Right ventricle myocardium superior (tissue), 1 donor: ENCODE results near the gene TP53TG3E. TPM values are rescaled to one million over a fixed set of nuclear protein-coding genes. Genes with fewer than 3 reads are reported as not detected.
"Not testable (repeated sequence)": the region's sequence is repeated elsewhere in the genome, so short reads cannot be mapped to it uniquely, and the experiment has no call there.

Experiments used
- ATAC-seq: fragments of 200-7000 bp; cut with Tn5 transposase; one replicate; pipeline ENCODE4 v1.9.1; 2020; ENCODE audit warnings: mild to moderate bottlenecking; ENCODE audit not compliant: poor library complexity
- DNase-seq: peaks from one replicate; pipeline ENCODE4 v3.0.0-alpha.2; 2020
- intact Hi-C: fragments of 100-400 bp; cut with DNase I; formaldehyde crosslinking; loops from one replicate; pipeline ENCODE4 v1.11.2; 2022
- long read RNA-seq: library from polyadenylated mRNA; unstranded; transcript quantifications from one replicate; pipeline ENCODE4 v2.0.0, GENCODE V29; 2021
- total RNA-seq: library from RNA; stranded (reverse); fragmentation: NEBNext Ultra II Directional; extraction: Animal tissue kit (Norgen Biotek cat#: 25700); gene quantifications from one replicate; pipeline ENCODE4 v1.2.1, GENCODE V29; 2021
- donor health status: DM: no; HTN: yes; CAD: no; lungs with severe emphysema.

The TP53TG3E gene, protein sequence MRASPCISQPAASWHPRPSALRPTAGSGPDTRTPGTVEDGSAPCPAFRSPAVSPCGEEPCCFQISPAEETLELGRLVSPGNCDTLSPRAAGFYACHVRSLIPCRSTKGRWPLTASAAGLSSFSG
- total RNA-seq, result not detected
- long read RNA-seq, result 0 reads

DNA sequence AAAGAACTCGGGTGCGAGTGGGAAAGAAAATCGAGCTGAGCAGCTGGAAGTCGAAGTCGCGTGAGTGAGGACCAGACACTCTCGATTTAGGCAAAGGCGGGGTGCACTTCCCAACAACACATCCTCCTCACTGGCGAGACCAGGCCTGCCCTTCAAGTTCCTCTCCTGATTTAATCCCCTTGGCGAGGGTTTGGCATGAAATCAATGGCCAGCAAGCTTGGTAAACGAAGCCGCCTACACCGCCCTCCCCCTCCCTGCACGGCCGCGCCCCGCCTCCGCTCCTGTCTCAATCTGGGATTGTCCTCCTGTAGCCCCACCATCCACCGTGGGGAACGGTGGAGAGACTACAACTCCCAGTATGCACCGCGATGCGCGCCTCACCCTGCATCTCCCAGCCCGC is at the start of gene TP53TG3E:
Gene TP53TG3E (plus strand): TSS at position 301 of the 400 bp plus-strand sequence. CDS start 68 bp downstream, at position 369.
- ATAC-seq, intact Hi-C loops, DNase-seq: not testable (repeated sequence)

DNA sequence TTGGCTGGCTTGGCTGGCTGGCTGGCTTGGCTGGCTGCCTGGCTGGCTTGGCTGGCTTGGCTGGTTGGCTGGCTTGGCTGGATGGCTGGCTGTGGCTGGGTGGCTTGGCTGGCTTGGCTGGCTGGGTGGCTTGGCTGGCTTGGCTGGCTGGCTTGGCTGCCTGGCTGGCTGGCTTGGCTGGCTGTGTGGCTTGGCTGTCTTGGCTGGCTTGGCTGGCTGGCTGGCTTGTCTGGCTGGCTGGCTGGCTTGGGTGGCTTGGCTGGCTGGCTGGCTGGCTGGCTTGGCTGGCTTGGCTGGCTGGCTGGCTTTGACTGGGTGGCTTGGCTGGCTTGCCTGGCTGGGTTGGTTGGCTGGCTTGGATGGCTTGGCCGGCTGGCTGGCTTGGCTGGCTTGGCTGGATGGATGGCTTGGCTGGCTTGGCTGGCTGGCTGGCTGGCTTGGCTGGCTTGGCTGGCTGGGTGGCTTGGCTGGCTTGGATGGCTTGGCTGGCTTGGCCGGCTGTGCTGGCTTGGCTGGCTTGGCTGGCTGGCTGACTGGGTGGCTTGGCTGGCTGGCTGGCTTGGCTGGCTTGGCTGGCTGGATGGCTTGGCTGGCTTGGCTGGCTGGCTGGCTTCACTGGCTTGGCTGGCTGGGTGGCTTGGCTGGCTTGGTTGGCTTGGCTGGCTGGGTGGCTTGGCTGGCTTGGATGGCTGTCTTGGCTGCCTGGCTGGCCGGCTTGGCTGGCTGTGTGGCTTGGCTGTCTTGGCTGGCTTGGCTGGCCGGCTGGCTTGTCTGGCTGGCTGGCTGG is 32.3 kb downstream of the TP53TG3E start:
- DNase-seq, intact Hi-C loops: not testable (repeated sequence)

DNA sequence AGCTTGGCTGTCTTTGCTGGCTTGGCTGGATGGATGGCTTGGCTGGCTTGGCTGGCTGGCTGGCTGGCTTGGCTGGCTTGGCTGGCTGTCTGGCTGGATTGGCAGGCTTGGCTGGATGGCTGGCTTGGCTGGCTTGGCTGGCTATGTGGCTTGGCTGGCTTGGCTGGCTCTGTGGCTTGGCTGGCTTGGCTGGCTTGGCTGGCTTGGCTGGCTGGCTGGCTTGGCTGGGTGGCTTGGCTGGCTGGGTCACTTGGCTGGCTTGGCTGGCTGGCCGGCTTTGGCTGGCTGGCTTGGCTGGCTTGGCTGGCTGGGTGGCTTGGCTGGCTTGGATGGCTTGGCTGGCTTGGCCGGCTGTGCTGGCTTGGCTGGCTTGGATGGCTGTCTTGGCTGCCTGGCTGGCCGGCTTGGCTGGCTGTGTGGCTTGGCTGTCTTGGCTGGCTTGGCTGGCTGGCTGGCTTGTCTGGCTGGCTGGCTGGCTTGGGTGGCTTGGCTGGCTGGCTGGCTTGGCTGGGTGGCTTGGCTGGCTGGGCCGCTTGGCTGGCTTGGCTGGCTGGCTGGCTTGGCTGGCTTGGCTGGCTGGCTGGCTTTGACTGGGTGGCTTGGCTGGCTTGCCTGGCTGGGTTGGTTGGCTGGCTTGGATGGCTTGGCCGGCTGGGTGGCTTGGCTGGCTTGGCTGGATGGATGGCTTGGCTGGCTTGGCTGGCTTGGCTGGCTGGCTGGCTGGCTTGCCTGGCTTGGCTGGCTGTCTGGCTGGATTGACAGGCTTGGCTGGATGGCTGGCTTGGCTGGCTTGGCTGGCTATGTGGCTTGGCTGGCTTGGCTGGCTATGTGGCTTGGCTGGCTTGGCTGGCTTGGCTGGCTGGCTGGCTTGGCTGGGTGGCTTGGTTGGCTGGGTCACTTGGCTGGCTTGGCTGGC is 33.8 kb downstream of the TP53TG3E start:
- ATAC-seq, intact Hi-C loops, DNase-seq: not testable (repeated sequence)

More for the DNA sequence above, 32.3 kb downstream of the TP53TG3E start:
- not testable (repeated sequence) for ATAC-seq

DNA sequence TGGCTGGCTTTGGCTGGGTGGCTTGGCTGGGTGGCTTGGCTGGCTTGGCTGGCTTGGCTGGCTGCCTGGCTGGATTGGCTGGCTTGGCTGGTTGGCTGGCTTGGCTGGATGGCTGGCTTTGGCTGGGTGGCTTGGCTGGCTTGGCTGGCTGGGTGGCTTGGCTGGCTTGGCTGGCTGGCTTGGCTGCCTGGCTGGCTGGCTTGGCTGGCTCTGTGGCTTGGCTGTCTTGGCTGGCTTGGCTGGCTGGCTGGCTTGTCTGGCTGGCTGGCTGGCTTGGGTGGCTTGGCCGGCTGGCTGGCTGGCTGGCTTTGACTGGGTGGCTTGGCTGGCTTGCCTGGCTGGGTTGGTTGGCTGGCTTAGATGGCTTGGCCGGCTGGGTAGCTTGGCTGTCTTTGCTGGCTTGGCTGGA is 34.4 kb downstream of the TP53TG3E start:
- intact Hi-C loops, DNase-seq, ATAC-seq: not testable (repeated sequence)

DNA sequence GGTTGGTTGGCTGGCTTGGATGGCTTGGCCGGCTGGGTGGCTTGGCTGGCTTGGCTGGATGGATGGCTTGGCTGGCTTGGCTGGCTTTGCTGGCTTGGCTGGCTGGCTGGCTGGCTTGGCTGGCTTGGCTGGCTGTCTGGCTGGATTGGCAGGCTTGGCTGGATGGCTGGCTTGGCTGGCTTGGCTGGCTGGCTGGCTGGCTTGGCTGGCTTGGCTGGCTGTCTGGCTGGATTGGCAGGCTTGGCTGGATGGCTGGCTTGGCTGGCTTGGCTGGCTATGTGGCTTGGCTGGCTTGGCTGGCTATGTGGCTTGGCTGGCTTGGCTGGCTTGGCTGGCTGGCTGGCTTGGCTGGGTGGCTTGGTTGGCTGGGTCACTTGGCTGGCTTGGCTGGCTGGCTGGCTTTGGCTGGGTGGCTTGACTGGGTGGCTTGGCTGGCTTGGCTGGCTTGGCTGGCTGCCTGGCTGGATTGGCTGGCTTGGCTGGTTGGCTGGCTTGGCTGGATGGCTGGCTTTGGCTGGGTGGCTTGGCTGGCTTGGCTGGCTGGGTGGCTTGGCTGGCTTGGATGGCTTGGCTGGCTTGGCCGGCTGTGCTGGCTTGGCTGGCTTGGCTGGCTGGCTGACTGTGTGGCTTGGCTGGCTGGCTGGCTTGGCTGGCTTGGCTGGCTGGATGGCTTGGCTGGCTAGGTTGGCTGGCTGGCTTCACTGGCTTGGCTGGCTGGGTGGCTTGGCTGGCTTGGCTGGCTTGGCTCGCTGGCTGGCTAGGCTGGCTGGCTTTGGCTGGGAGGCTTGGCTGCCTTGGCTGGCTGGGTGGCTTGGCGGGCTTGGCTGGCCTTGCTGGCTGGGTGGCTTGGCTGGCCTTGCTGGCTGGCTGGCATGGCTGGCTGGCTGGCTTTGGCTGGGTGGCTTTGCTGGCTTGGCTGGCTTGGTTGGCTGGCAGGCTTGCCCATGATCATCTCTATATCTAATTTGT is 35.3 kb downstream of the TP53TG3E start:
- DNase-seq, intact Hi-C loops: not testable (repeated sequence)
- ATAC-seq, result peak; percentile 75

Other genes with a start within 250 kb of the TP53TG3E start
- gene TP53TG3C, start 110.1 kb upstream of the TP53TG3E start, total RNA-seq, result not detected
- not detected for gene TP53TG3B, start 56.5 kb downstream of the TP53TG3E start, total RNA-seq
- not detected for gene TP53TG3F, start 155.3 kb downstream of the TP53TG3E start, total RNA-seq